Vagina (tissue), 2 donors: ENCODE results near the gene CLEC4G.

ENCODE experiments used
- POLR2A ChIP-seq, 2 donors: fragments of 450-650 bp; IDR thresholded peaks; one replicate each; pipeline ENCODE4 v1.6.1; 2017; ENCODE audit warnings: antibody characterized with exemption in 2 of 2, mild to moderate bottlenecking in 2 of 2, moderate library complexity in 2 of 2
- TF ChIP-seq, protein P1 (sequence below), 3 experiments: fragments of 450-650 bp in 2 of 3; fragments of 200-600 bp in 1 of 3; sonication (generic) in 1 of 3; IDR thresholded peaks; one replicate each; pipeline ENCODE4 v1.5.1; 2017 to 2019; ENCODE audit warnings: antibody characterized with exemption in 3 of 3, mild to moderate bottlenecking in 2 of 3, moderate library complexity in 2 of 3

DNA sequence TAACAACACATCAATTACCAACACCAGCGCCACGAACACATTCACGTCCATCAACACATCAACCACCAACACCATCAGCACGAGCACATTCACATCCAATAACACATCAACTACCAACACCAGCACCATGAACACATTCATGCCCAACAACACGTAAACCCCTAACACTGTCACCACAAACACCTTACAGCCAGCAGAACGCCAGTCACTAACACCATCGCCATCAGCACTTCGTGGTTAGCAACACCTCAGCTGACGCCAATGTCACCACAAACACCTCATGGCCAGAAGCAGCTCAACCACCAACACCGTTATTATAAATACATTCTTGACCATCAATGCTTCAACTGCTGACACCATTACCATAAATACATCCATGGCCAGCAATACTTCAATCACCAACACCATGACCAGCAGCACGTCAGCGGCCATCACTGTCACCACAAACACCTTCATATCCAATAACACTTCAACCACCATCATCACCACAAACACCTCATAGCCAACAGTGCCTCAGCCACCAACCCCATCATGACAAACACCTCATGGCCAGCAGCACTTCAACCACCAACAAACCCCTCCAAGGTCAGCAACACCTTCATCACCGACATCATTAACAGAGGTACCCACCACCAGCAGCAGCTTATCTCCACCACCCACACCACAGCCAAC, 39.4 kb downstream of the CLEC4G start:
- TF ChIP-seq, protein P1, sequence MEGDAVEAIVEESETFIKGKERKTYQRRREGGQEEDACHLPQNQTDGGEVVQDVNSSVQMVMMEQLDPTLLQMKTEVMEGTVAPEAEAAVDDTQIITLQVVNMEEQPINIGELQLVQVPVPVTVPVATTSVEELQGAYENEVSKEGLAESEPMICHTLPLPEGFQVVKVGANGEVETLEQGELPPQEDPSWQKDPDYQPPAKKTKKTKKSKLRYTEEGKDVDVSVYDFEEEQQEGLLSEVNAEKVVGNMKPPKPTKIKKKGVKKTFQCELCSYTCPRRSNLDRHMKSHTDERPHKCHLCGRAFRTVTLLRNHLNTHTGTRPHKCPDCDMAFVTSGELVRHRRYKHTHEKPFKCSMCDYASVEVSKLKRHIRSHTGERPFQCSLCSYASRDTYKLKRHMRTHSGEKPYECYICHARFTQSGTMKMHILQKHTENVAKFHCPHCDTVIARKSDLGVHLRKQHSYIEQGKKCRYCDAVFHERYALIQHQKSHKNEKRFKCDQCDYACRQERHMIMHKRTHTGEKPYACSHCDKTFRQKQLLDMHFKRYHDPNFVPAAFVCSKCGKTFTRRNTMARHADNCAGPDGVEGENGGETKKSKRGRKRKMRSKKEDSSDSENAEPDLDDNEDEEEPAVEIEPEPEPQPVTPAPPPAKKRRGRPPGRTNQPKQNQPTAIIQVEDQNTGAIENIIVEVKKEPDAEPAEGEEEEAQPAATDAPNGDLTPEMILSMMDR (IDR thresholded peaks at IDR 0.05) = no peak
- no peak for TF ChIP-seq POLR2A (IDR thresholded peaks at IDR 0.05)
